ENCODE results near the gene TMEM263. TPM values are rescaled to one million over a fixed set of nuclear protein-coding genes. Genes with fewer than 3 reads are reported as not detected.

Gene TMEM263
- polyA plus RNA-seq, 2 of the 4 experiments (the other 2 are of a cell fraction) = 33.4 to 45.6 TPM

DNA sequence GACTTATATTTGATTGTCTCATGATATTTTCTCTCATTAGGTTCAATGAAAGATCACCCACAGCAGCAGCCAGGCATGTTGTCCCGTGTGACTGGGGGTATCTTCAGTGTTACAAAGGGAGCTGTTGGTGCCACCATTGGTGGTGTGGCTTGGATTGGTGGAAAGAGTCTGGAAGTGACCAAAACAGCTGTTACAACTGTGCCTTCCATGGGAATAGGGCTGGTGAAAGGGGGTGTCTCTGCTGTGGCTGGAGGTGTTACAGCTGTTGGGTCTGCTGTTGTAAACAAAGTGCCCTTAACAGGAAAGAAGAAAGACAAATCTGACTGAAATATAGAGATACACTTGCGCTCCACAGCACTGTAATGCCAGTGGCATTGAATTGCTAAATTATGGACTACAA lies 15.4 kb downstream of the TMEM263 start:
- no peak overlapping the region for H3K4me3 ChIP-seq
- CTCF ChIA-PET = interaction anchor here (0.7 kb wide), 1 partner anchor 36 kb away, joined by 3 read pairs; no protein-coding TSS in a partner anchor
- no peaks in the 10 kb centered on the region for H3K9me3 ChIP-seq
- DNase-seq (ENCODE audit: low read depth in 1 of 2, low spot score in 1 of 2) (no peak), ATAC-seq (no peak), FAIRE-seq (no peak)
- H3K27ac ChIP-seq = no peak overlapping the region
- no peak overlapping the region for H3K4me2 ChIP-seq
- POLR2A ChIA-PET = no interaction called here
- WGBS (ENCODE audit: missing lambda C conversion rate) = 93% methylated on average over 2 of the region's 2 CpGs
- TF ChIP-seq, protein P1, sequence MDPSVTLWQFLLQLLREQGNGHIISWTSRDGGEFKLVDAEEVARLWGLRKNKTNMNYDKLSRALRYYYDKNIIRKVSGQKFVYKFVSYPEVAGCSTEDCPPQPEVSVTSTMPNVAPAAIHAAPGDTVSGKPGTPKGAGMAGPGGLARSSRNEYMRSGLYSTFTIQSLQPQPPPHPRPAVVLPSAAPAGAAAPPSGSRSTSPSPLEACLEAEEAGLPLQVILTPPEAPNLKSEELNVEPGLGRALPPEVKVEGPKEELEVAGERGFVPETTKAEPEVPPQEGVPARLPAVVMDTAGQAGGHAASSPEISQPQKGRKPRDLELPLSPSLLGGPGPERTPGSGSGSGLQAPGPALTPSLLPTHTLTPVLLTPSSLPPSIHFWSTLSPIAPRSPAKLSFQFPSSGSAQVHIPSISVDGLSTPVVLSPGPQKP (IDR thresholded peaks at IDR 0.05; ENCODE audit: low read depth, low read length) = no peak
- TF ChIP-seq NFE2L2 (conservative IDR thresholded peaks at IDR 0.05; ENCODE audit: low read length) = no peak
- no peak for TF ChIP-seq FOSL2 (IDR thresholded peaks at IDR 0.05)
- no peak for TF ChIP-seq FOSL2 (CRISPR knock-in tag; IDR thresholded peaks at IDR 0.05)
- no peak for TF ChIP-seq CHD2 (IDR thresholded peaks at IDR 0.05; ENCODE audit: low read length, partially characterized antibody)
- no peak for TF ChIP-seq JUNB (IDR thresholded peaks at IDR 0.05)
- TF ChIP-seq, protein P2, sequence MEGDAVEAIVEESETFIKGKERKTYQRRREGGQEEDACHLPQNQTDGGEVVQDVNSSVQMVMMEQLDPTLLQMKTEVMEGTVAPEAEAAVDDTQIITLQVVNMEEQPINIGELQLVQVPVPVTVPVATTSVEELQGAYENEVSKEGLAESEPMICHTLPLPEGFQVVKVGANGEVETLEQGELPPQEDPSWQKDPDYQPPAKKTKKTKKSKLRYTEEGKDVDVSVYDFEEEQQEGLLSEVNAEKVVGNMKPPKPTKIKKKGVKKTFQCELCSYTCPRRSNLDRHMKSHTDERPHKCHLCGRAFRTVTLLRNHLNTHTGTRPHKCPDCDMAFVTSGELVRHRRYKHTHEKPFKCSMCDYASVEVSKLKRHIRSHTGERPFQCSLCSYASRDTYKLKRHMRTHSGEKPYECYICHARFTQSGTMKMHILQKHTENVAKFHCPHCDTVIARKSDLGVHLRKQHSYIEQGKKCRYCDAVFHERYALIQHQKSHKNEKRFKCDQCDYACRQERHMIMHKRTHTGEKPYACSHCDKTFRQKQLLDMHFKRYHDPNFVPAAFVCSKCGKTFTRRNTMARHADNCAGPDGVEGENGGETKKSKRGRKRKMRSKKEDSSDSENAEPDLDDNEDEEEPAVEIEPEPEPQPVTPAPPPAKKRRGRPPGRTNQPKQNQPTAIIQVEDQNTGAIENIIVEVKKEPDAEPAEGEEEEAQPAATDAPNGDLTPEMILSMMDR (IDR thresholded peaks at IDR 0.05) = no peak
- TF ChIP-seq MYC (IDR thresholded peaks at IDR 0.05; ENCODE audit: borderline replicate concordance, low read length) = no peak
- TF ChIP-seq RAD21 (conservative IDR thresholded peaks at IDR 0.05 in 1 of 2, IDR thresholded peaks at IDR 0.05 in 1 of 2) = no peak
- TF ChIP-seq RFX5 (IDR thresholded peaks at IDR 0.05) = no peak
- TF ChIP-seq, protein P3, sequence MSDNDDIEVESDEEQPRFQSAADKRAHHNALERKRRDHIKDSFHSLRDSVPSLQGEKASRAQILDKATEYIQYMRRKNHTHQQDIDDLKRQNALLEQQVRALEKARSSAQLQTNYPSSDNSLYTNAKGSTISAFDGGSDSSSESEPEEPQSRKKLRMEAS (IDR thresholded peaks at IDR 0.05) = no peak
- no peak for TF ChIP-seq BHLHE40 (IDR thresholded peaks at IDR 0.05; ENCODE audit: low read depth, low read length)
- H3K4me1 ChIP-seq = peaks cover 15% of the 10 kb centered on the region

DNA sequence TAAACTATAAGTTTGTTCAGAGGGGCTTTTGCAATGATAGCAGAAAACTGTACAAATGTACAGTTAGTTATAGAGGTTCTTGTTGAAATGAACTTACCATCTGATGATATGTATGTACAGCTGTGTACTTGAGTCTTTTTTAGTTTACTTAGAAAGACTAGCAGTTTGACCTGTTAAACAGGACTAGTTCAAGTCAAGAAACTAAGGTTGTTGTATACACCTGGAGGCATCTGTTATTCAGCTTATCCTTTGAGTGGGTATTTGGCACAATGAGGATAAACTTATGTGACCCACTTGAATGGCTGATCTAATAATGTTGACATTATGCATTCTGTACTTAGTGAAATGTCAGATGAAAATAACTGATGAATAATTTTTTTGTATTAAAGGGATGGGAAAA lies 17.8 kb downstream of the TMEM263 start:
- ChIA-PET CTCF (no interaction called here), POLR2A (no interaction called here)
- ATAC-seq (no peak), DNase-seq (ENCODE audit: low read depth in 1 of 2, low spot score in 1 of 2) (no peak), FAIRE-seq (no peak)
- Histone ChIP-seq H3K4me1 (peaks cover 25% of the 10 kb centered on the region), H3K27ac (no peak overlapping the region), H3K9me3 (no peaks in the 10 kb centered on the region), H3K4me3 (no peak overlapping the region), H3K4me2 (no peak overlapping the region)
- TF ChIP-seq JUNB (IDR thresholded peaks at IDR 0.05) (no peak), FOSL2 (IDR thresholded peaks at IDR 0.05) (no peak), FOSL2 (CRISPR knock-in tag; IDR thresholded peaks at IDR 0.05) (no peak), HEYL (CRISPR knock-in tag; IDR thresholded peaks at IDR 0.05) (no peak), ZNF302 (CRISPR knock-in tag; IDR thresholded peaks at IDR 0.05) (no peak), RARB (CRISPR knock-in tag; IDR thresholded peaks at IDR 0.05) (no peak), HDAC2 (IDR thresholded peaks at IDR 0.05) (no peak), RCOR1 (IDR thresholded peaks at IDR 0.05; ENCODE audit: low read depth, low read length) (no peak), POLR2AphosphoS2 (conservative IDR thresholded peaks at IDR 0.05; ENCODE audit: low read length) (no peak), FOSB (CRISPR knock-in tag; IDR thresholded peaks at IDR 0.05) (no peak), JUN (IDR thresholded peaks at IDR 0.05) (no peak)
- TF ChIP-seq, protein P4, sequence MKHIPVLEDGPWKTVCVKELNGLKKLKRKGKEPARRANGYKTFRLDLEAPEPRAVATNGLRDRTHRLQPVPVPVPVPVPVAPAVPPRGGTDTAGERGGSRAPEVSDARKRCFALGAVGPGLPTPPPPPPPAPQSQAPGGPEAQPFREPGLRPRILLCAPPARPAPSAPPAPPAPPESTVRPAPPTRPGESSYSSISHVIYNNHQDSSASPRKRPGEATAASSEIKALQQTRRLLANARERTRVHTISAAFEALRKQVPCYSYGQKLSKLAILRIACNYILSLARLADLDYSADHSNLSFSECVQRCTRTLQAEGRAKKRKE (CRISPR knock-in tag; IDR thresholded peaks at IDR 0.05; ENCODE audit: low read depth) = no peak
- TF ChIP-seq, protein P3 (IDR thresholded peaks at IDR 0.05) = no peak
- TF ChIP-seq, protein P5, sequence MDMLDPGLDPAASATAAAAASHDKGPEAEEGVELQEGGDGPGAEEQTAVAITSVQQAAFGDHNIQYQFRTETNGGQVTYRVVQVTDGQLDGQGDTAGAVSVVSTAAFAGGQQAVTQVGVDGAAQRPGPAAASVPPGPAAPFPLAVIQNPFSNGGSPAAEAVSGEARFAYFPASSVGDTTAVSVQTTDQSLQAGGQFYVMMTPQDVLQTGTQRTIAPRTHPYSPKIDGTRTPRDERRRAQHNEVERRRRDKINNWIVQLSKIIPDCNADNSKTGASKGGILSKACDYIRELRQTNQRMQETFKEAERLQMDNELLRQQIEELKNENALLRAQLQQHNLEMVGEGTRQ (IDR thresholded peaks at IDR 0.05) = no peak
